ENCODE results near the gene F7.

The F7 gene

GRCh38 chr13:113141601-113141970 is 36.0 kb downstream of the F7 start:
- no peak for DNase-seq

GRCh38 chr13:113142876-113143275 is 37.3 kb downstream of the F7 start:
- no peak for DNase-seq

- no peak for DNase-seq
These were observed 38.1 kb downstream of the F7 start for GRCh38 chr13:113143466-113144254.

- no peak for DNase-seq
These were observed 38.7 kb downstream of the F7 start for GRCh38 chr13:113144255-113144629.

- no peak for DNase-seq
These were observed 39.9 kb downstream of the F7 start for GRCh38 chr13:113145496-113145895.

GRCh38 chr13:113145911-113146598 is 40.5 kb downstream of the F7 start:
- DNase-seq, result no peak

- DNase-seq, result no peak
These were observed 41.2 kb downstream of the F7 start for GRCh38 chr13:113146750-113147149.

GRCh38 chr13:113147206-113147605 is 41.6 kb downstream of the F7 start:
- no peak for DNase-seq

GRCh38 chr13:113148407-113148806 is 42.8 kb downstream of the F7 start:
- no peak for DNase-seq

- no peak for DNase-seq
These were observed 43.4 kb downstream of the F7 start for GRCh38 chr13:113148940-113149503.

GRCh38 chr13:113149711-113150549 is 44.3 kb downstream of the F7 start:
- DNase-seq, result no peak

GRCh38 chr13:113150550-113151365 is 45.2 kb downstream of the F7 start:
- no peak for DNase-seq

GRCh38 chr13:113151745-113152690 is 46.4 kb downstream of the F7 start:
- DNase-seq, result no peak

GRCh38 chr13:113152691-113152983 is 47.0 kb downstream of the F7 start:
- no peak for DNase-seq

GRCh38 chr13:113152984-113153809 is 47.6 kb downstream of the F7 start:
- DNase-seq, result peak; percentile 19

GRCh38 chr13:113153810-113154748 is 48.5 kb downstream of the F7 start:
- peak; percentile 72 for DNase-seq

- DNase-seq, result no peak
These were observed 49.6 kb downstream of the F7 start for GRCh38 chr13:113155201-113155600.

- DNase-seq, result no peak
These were observed 50.5 kb downstream of the F7 start for GRCh38 chr13:113155982-113156655.

Data from activated CD4-positive, alpha-beta T cell treated with anti-CD3 and anti-CD28 coated beads, Interleukin-2, amount 50 U/mL, for 1 hour (primary cell).